Measurements from ENCODE around the gene COL4A2.

DNA sequence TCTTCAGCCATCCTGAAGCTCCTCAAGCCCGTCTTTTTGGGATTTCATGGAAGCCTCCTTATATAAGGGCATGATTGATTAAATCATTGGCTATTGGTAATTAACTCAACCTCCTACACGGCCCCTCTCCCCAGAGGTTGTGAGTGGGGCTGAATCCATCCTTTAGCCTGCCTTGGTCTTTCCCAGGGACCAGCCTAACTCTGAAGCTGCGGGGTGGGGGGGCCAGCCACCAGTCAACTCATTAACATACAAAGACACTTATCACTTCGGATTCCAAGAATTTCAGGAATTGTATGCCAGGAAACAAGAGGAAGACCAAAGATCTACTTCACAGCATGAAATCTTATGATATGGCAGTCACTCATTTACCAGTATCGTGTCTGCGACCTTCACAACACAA is 10.1 kb upstream of the COL4A2 start:
- TF ChIP-seq, protein P1, sequence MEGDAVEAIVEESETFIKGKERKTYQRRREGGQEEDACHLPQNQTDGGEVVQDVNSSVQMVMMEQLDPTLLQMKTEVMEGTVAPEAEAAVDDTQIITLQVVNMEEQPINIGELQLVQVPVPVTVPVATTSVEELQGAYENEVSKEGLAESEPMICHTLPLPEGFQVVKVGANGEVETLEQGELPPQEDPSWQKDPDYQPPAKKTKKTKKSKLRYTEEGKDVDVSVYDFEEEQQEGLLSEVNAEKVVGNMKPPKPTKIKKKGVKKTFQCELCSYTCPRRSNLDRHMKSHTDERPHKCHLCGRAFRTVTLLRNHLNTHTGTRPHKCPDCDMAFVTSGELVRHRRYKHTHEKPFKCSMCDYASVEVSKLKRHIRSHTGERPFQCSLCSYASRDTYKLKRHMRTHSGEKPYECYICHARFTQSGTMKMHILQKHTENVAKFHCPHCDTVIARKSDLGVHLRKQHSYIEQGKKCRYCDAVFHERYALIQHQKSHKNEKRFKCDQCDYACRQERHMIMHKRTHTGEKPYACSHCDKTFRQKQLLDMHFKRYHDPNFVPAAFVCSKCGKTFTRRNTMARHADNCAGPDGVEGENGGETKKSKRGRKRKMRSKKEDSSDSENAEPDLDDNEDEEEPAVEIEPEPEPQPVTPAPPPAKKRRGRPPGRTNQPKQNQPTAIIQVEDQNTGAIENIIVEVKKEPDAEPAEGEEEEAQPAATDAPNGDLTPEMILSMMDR (IDR thresholded peaks at IDR 0.05) = no peak
- TF ChIP-seq POLR2A (IDR thresholded peaks at IDR 0.05) = no peak
- TF ChIP-seq POLR2AphosphoS5 (IDR thresholded peaks at IDR 0.05) = no peak

All from suprapubic skin (tissue), 4 donors.